DMS79 treated with DMSO at 0.1 percent for 48 hours (cell line): ENCODE data around the gene CACNB1.
"Not testable (repeated sequence)": the region's sequence is repeated elsewhere in the genome, so short reads cannot be mapped to it uniquely, and the experiment has no call there.

Experiments
- DNase-seq: peaks from one replicate; lab custom pipeline; 2025; lab: John Stamatoyannopoulos, UW

CACNB1 gene

GRCh38 chr17:39151150-39151942, 46.1 kb downstream of the CACNB1 start, which contains the start of gene PLXDC1:
PLXDC1 (minus strand) TSS chr17:39151637; CDS start chr17:39151437, 200 bp downstream.
- no peak for DNase-seq

GRCh38 chr17:39150795-39151149, 46.7 kb downstream of the CACNB1 start:
- no peak for DNase-seq

DNA sequence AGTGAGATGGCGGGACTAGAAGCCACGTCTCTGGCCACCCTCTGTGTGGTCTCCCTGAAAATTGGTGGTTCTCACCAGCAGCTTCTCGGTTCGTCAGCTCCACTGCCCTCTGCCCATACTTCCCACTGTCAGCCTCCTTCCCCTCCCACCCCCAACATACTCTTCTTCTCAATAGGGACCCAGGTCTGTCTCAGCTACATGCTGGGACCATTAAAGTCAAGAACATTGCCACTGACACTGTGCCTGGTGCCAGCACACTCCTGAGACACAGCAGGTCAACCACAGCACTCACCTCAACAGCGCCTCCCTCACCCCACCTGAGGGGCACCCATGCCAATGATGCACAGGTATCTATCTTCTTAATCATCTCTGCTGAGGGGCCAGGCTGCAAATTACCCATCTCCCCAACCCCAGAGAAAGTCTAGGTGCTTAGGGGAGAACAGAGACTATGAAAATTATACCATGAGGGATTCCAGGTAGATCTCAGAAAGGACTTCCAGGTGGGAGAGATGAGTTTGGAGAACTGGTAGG, 47.3 kb downstream of the CACNB1 start:
- no peak for DNase-seq

DNA sequence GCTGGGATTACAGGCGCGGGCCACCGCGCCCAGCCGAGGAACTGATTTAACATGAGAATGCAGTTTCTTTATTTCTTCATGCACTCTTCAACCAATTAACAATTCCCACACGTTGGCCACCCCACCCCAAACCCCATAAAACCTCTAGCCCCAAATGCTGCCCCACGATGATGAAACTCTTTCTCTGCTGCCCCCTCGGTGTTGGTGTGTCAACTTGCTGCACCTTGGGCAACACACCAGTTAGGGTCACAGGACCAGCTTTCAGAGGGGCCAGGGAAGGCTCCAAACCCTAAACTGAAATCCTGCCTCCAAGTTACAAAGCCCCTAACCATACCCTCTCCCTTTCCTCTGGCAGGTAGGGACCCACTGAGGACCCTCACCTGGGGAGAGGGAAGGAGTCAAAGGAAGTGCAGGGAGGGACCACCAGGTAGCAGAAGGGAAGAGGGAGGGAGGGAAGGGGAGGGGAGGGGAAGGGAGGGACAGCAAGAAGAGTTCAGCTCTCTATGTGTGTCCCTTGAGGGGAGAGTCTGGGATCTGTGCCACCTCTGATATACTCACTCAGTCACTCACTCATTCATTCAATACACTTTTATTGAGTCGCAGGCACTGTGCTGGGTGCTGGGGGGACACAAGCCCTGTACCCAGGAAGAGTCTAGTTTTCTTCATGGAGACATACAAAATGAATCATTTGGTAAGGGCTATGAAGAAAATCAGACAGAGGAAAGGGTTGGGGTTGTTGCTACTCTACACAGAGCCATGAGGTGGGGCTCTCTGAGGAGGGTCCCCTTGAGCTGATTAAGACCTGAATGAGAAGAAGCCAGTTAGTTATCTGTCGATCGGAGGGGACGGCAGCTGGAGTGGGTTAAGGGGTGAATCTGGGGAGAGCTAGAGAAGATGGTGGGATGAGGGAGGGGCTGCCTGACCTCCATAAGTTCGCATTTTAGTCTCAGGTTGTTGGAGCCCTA, 50.0 kb downstream of the CACNB1 start:
- no peak for DNase-seq

DNA sequence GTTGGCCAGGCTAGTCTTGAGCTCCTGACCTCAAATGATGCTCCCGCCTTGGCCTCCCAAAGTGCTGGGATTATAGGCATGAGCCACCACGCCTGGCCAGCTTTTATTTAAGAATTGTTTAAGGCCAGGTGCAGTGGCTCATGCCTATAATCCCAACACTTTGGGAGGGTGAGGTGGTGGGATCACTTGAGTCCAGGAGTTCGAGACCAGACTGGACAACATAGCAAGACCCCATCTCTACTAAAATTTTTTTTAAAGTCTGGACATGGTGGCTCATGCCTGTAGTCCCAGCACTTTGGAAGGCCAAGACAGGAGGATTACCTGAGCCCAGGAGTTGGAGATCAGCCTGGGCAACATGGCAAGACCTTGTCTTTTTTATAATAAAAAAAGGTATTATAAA, 51.2 kb downstream of the CACNB1 start:
- no peak for DNase-seq

DNA sequence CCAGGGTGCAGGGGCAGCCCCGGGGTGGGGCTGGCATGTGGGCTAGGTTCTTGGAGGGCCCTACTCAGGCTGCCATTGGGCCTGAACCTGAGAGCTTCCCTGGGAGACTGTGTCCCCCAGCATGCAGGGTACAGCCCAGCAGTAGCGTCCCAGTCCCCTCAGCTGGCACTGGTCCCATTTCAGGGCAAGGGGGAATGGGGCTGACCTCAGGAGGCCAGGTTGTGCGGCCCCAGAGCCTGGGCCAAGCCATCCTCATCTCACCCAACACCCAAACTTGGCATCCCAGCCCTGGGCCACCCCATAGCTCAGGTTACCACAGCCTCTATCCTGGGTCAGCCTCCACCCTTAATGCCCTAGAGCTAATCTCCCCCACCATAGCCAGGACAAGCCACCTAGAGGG, 52.3 kb downstream of the CACNB1 start:
- DNase-seq: no peak

DNA sequence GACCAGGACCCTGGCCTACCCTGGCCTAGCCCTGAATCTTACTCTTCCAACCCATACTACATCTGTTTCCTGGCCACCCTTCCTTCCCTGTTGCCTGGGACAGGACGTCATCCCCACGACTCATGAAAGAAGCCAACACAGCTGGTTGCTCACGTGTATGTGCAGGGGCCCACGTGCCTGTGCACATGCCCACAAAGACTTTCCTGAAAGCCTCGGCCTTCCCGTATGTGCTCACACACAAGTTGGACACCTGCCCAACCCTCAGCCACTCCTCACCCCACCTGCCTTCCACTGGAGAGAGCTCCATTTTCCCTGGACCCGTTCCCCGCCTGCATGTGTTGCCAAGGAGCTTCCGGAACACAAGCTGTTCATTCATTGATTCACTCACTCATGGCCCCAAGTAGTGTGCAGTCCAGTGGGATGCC, 53.0 kb downstream of the CACNB1 start:
- peak; percentile 92 for DNase-seq

DNA sequence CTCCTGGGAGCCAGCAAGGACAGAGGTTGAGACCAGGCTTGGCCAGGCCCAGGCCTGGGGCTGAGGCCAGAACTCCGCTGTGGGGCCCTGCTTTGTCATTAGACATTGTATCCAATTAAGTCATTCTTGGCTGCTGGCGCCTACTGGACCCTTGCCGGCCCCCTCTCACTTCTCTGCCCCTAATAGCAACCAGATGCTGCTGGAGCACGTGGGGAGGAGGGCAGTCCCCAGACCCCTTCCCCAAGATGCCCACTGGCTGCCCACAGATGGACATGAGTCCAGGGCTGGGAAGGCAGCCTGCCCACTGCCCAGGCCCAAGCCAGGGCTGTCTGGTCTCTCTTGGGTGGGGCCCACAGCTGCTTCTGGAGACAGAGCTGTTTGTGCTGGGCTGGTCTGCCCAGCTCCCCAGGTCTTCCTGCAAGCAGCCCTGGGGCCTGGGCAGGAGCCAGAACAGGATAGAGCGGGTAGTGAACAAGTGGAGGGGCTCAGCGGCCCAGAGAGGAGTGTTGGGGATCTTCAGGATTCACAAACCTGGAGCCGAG, 53.8 kb downstream of the CACNB1 start:
- DNase-seq: no peak

DNA sequence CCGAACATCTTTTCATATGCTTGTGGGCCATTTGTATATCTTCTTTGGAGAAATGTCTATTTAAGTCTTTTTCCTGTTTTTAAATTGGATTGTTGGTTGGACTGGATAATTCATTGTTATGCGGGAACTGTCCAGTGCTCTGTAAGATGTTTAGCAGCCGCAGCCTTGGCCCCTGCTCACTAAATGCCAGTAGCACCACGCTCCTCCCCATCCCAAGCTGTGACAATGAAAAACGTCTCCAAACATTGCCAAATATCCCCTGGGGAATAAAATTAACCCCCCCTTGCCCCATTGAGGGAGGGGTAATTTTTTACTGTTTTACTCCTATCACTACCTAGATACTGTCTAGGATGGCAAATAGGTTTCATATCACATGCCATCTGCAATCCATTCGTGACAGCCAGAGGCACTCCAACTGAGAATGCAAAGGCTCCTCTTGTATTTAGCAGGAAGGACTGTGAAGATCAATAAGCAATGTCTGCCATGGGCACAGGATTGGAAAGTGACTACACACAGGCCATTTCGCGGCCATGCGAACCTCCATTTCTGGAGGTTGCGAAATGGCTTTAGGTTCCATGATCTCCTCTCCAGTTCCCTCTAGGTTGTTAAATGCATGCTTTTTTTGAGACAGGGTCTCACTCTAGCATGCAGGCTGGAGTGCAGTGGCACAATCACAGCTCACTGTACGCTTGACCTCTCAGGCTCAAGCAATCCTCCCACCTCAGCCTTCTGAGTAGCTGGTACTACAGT, 55.4 kb downstream of the CACNB1 start:
- DNase-seq: no peak

- no peak for DNase-seq
These were observed 56.2 kb downstream of the CACNB1 start for GRCh38 chr17:39141294-39141693.

DNA sequence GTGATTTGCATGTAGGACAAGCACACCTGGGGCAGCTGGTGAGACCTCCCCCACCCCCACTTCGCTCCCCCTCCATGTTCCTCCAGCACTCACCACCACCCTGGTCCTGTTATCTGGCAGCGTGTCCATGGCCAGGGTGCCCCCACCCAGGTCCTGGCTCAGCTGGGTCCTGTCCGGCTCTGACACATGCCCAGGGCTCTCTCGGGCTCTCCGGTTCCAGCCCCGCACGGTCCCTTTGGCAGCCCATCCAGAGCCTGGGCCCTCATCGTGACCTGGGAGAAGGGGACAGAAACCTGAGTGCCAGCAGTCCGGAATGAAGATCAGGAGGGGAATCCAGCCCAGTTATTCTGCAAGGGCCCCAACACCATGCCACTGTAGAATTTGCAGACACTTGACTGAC, 57.9 kb downstream of the CACNB1 start:
- no peak for DNase-seq

- DNase-seq: no peak
These were observed 58.3 kb downstream of the CACNB1 start for GRCh38 chr17:39139161-39139511.

- DNase-seq: no peak
These were observed 58.9 kb downstream of the CACNB1 start for GRCh38 chr17:39138431-39139160.

- DNase-seq: no peak
These were observed 62.6 kb downstream of the CACNB1 start for GRCh38 chr17:39134878-39135277.

GRCh38 chr17:39132192-39132610, 65.3 kb downstream of the CACNB1 start:
- DNase-seq: no peak

GRCh38 chr17:39131616-39132015, 65.9 kb downstream of the CACNB1 start:
- no peak for DNase-seq

DNA sequence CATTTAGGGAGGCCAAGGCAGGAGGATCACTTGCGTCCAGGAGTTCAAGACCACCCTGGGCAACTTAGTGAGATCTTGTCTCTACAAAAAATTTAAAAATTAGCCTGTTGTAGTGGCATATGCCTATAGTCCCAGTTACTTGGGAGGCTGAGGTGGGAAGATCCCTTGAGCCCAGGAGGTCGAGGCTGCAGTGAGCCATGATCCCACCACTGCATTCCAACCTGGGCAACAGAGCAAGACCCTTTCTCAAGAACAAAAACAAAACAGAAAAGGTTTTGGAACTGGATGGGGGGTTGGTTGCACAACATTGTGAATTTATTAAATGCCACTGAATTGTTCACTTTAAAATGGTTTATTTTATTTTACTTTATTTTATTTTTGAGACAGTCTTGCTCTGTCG, 67.3 kb downstream of the CACNB1 start:
- no peak for DNase-seq

GRCh38 chr17:39129544-39129943, 67.9 kb downstream of the CACNB1 start:
- DNase-seq: not testable (repeated sequence)

GRCh38 chr17:39126436-39126835, 71.0 kb downstream of the CACNB1 start:
- DNase-seq: no peak

- no peak for DNase-seq
These were observed 72.2 kb downstream of the CACNB1 start for GRCh38 chr17:39125143-39125875.
